ENCODE results near the gene EYS.

DNA sequence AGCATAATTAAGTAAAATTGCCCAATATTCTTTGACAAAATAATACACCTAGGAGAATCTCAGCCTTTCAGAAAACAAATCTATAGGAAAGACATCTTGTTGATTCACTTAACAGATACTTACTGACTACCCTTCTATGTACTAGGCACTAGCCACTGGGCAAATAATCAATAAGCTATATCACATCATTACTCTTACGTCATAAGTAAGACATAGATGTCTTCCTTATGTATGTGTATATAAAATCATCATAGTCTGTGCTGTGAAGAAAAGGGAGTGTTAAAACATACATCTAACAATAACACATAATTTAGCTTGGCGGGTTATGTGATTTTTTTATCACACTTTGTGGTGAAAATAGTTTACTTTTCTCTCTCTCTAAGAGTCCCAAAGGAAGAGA, 733.9 kb downstream of the EYS start:
- no peak for TF ChIP-seq RAD21 (IDR thresholded peaks at IDR 0.05)
- TF ChIP-seq CTCF (IDR thresholded peaks at IDR 0.05; ENCODE audit: low read depth, low read length, missing input control): no peak
- TF ChIP-seq FOXA1 (IDR thresholded peaks at IDR 0.05): no peak
- no peak for TF ChIP-seq TAF1 (conservative IDR thresholded peaks at IDR 0.05)
